Fibroblast of the aortic adventitia (primary cell): ENCODE measurements around the gene ABHD2. TPM values are rescaled to one million over a fixed set of nuclear protein-coding genes. Genes with fewer than 3 reads are reported as not detected.

ENCODE experiments used
- DNase-seq: peaks from one replicate; pipeline ENCODE4 v3.0.0-alpha.2; 2010; ENCODE audit warnings: low read depth
- H3K4me3 ChIP-seq: 2 replicates; pipeline ENCODE4 v1.5.1; 2011; ENCODE audit warnings: low read depth, mild to moderate bottlenecking, control low read depth, low read length, moderate library complexity
- CTCF ChIP-seq: IDR thresholded peaks from 2 replicates; pipeline ENCODE4 v1.5.1; 2011; ENCODE audit warnings: mild to moderate bottlenecking, low read length, control low read depth, inconsistent platforms; ENCODE audit not compliant: insufficient read depth
- total RNA-seq: library from RNA; depleted of rRNA; stranded (reverse); fragments of >200 nt; gene quantifications from 2 replicates; pipeline ENCODE4 v1.2.3, GENCODE V29; 2012; ENCODE audit warnings: low replicate concordance

Gene ABHD2
- total RNA-seq, 1 donor = 100 TPM

GRCh38 chr15:89155656-89156055, 67.4 kb downstream of the ABHD2 start:
- TF ChIP-seq CTCF = no peak
- no peak for DNase-seq
- no peak overlapping the region for H3K4me3 ChIP-seq

- DNase-seq = no peak
- TF ChIP-seq CTCF = no peak
- no peak overlapping the region for H3K4me3 ChIP-seq
Observed at GRCh38 chr15:89157061-89157460, 68.8 kb downstream of the ABHD2 start.

GRCh38 chr15:89157918-89158564, 69.8 kb downstream of the ABHD2 start:
- DNase-seq = no peak
- no peak for TF ChIP-seq CTCF
- H3K4me3 ChIP-seq = no peak overlapping the region

GRCh38 chr15:89161666-89162065, 73.4 kb downstream of the ABHD2 start:
- no peak overlapping the region for H3K4me3 ChIP-seq
- DNase-seq = no peak
- TF ChIP-seq CTCF = no peak

- DNase-seq = no peak
- TF ChIP-seq CTCF = no peak
- H3K4me3 ChIP-seq = no peak overlapping the region
Observed at GRCh38 chr15:89163271-89164055, 75.2 kb downstream of the ABHD2 start.

GRCh38 chr15:89164712-89165211, 76.5 kb downstream of the ABHD2 start:
- no peak for TF ChIP-seq CTCF
- peak; percentile 75 for DNase-seq
- no peak overlapping the region for H3K4me3 ChIP-seq
